SH-SY5Y (cell line): ENCODE results near the gene UBN2.

Experiments
- GATA2 ChIP-seq: IDR thresholded peaks from 2 replicates; pipeline ENCODE4 v1.6.1; 2011; ENCODE audit warnings: mild to moderate bottlenecking, low read depth, low read length
- GATA3 ChIP-seq: IDR thresholded peaks from 2 replicates; pipeline ENCODE4 v1.6.1; 2011; ENCODE audit warnings: low read depth, mild to moderate bottlenecking, low read length, moderate library complexity

GRCh38 chr7:139264220-139264619, 33.2 kb downstream of the UBN2 start:
- TF ChIP-seq GATA2, result no peak
- TF ChIP-seq GATA3, result no peak
